HL-60 (cell line): ENCODE results near the gene ZNF511.

Source experiments
- CTCF ChIP-seq: IDR thresholded peaks from one replicate; pipeline ENCODE4 v1.5.1; 2011; ENCODE audit warnings: low read length, control low read depth, inconsistent platforms; ENCODE audit not compliant: insufficient read depth
- REST ChIP-seq: IDR thresholded peaks from 2 replicates; pipeline ENCODE4 v1.6.1; 2012; ENCODE audit warnings: low read depth; ENCODE audit not compliant: insufficient replicate concordance

GRCh38 chr10:133312016-133312768 lies 3.5 kb downstream of the ZNF511 start:
- no peak for TF ChIP-seq CTCF
- no peak for TF ChIP-seq REST
